K562 (cell line): ENCODE results near the gene SLC29A2. TPM values are rescaled to one million over a fixed set of nuclear protein-coding genes. Genes with fewer than 3 reads are reported as not detected.

Experiments
- ATAC-seq: fragments of 200-7000 bp; cut with Tn5 transposase; 3 replicates; pipeline ENCODE4 v1.9.1; 2020; ENCODE audit warnings: moderate library complexity
- BruUV-seq: library from RNA; stranded (reverse); fragments of 400-500 nt; replicated peaks from 2 replicates; lab custom pipeline; 2021; lab: Mats Ljungman, UMichigan
- CTCF ChIA-PET: fragments of 300-600 bp; formaldehyde crosslinking; extraction: SDS; loops from one replicate; lab custom pipeline; 2021; ENCODE audit warnings: low intra/inter-chr PET ratio; lab: Yijun Ruan, JAX
- POLR2A ChIA-PET: fragments of 300-600, 350-650 bp; sonication (Branson Sonifier 250); formaldehyde crosslinking; extraction: SDS; loops from one replicate; lab custom pipeline; 2021; ENCODE audit warnings: antibody characterized with exemption, inconsistent platforms; lab: Yijun Ruan, JAX
- DNase-seq, 4 experiments: peaks; one replicate each; pipeline versions ENCODE4 v3.0.0 to v3.0.0-alpha.2; 2011 to 2018; ENCODE audit warnings: low spot score in 3 of 4, mixed read lengths in 3 of 4; ENCODE audit errors: extremely low read depth in 1 of 4
- FAIRE-seq: peaks from 2 replicates; lab custom pipeline; 2011; peaks lifted over from hg19 to GRCh38; lab: Jason Lieb, UNC
- H2AFZ ChIP-seq: 2 replicates; pipeline ENCODE4 v1.6.0; 2011; ENCODE audit warnings: low read depth, low read length, control low read depth, inconsistent platforms
- H3K27ac ChIP-seq: fragments of 200-600 bp; 3 replicates; pipeline ENCODE4 v1.8.0; 2011; ENCODE audit warnings: low read depth, mild to moderate bottlenecking, control low read depth, inconsistent platforms, low read length, moderate library complexity, mixed read lengths; ENCODE audit errors: extremely low read depth
- H3K27me3 ChIP-seq, 2 experiments: fragments of 300-600 bp in 1 of 2; 2 replicates in 1 of 2; 3 replicates in 1 of 2; pipeline versions ENCODE4 v1.6.0 to v1.8.0; 2011; ENCODE audit warnings: inconsistent platforms in 2 of 2, low read length in 2 of 2, mild to moderate bottlenecking in 1 of 2, mixed read lengths in 1 of 2, moderate library complexity in 1 of 2; ENCODE audit not compliant: control insufficient read depth in 2 of 2, insufficient read depth in 2 of 2
- H3K36me3 ChIP-seq: fragments of 300-600 bp; 3 replicates; pipeline ENCODE4 v1.8.0; 2011; ENCODE audit warnings: mild to moderate bottlenecking, low read length, inconsistent platforms; ENCODE audit not compliant: control insufficient read depth, insufficient read depth
- H3K4me1 ChIP-seq, 2 experiments: fragments of 200-600 bp in 1 of 2; replicated peaks in 1 of 2; 2 replicates in 1 of 2; 3 replicates in 1 of 2; pipeline versions ENCODE4 v1.5.1 to v1.8.0; 2011; ENCODE audit warnings: inconsistent platforms in 2 of 2, low read length in 2 of 2, mild to moderate bottlenecking in 1 of 2, mixed read lengths in 1 of 2, moderate library complexity in 1 of 2; ENCODE audit not compliant: control insufficient read depth in 2 of 2, insufficient read depth in 2 of 2
- H3K4me2 ChIP-seq: 2 replicates; pipeline ENCODE4 v1.6.1; 2011; ENCODE audit warnings: low read length, control low read depth, inconsistent platforms, mixed read lengths; ENCODE audit not compliant: insufficient read depth
- H3K4me3 ChIP-seq: fragments of 200-600 bp; sonication (generic), shearing (Covaris generic); 2 replicates; pipeline ENCODE4 v1.5.1; 2016; ENCODE audit warnings: control low read depth, inconsistent platforms
- H3K79me2 ChIP-seq: fragments of 200-600 bp; 3 replicates; pipeline ENCODE4 v1.8.0; 2011; ENCODE audit warnings: low read length, inconsistent platforms; ENCODE audit not compliant: control insufficient read depth, insufficient read depth
- H3K9ac ChIP-seq, 2 experiments: 2 replicates each; pipeline versions ENCODE4 v1.6.0 to v1.6.1; 2011; ENCODE audit warnings: low read depth in 2 of 2, low read length in 2 of 2, control low read depth in 1 of 2, inconsistent platforms in 1 of 2, mild to moderate bottlenecking in 1 of 2, mixed read lengths in 1 of 2; ENCODE audit not compliant: insufficient read depth in 1 of 2
- H3K9me1 ChIP-seq: one replicate; pipeline ENCODE4 v1.6.0; 2011; ENCODE audit warnings: inconsistent platforms, mild to moderate bottlenecking, low read length, moderate library complexity; ENCODE audit not compliant: control insufficient read depth, insufficient read depth
- H3K9me3 ChIP-seq: replicated peaks from 2 replicates; pipeline ENCODE4 v1.5.1; 2011; ENCODE audit warnings: low read depth, low read length, inconsistent platforms; ENCODE audit not compliant: control insufficient read depth, insufficient read depth
- H4K20me1 ChIP-seq: replicated peaks from 2 replicates; pipeline ENCODE4 v1.6.1; 2011; ENCODE audit warnings: low read length, inconsistent platforms, mixed read lengths; ENCODE audit not compliant: control insufficient read depth, insufficient read depth
- ATF7 ChIP-seq: fragments of 450-650 bp; IDR thresholded peaks from 2 replicates; pipeline ENCODE4 v1.7.1; 2014; ENCODE audit warnings: mild to moderate bottlenecking, moderate library complexity
- BCLAF1 ChIP-seq, 2 experiments: fragments of 450-650 bp in 1 of 2; IDR thresholded peaks; 2 replicates each; pipeline ENCODE4 v1.6.1; 2011 to 2017; ENCODE audit warnings: low read depth in 2 of 2, antibody characterized with exemption in 1 of 2, borderline replicate concordance in 1 of 2, low read length in 1 of 2, mild to moderate bottlenecking in 1 of 2, mixed read lengths in 1 of 2; ENCODE audit not compliant: control insufficient read depth in 1 of 2
- CBX5 ChIP-seq: IDR thresholded peaks from 2 replicates; pipeline ENCODE4 v1.6.1; 2014; ENCODE audit warnings: low read depth, borderline replicate concordance
- CTCF ChIP-seq, 3 experiments: IDR thresholded peaks in 2 of 3; conservative IDR thresholded peaks in 1 of 3; 2 replicates each; pipeline ENCODE4 v1.5.1; 2011 to 2012; ENCODE audit warnings: low read length in 3 of 3, mild to moderate bottlenecking in 3 of 3, control low read depth in 2 of 3, improper control_type of control experiment in 1 of 3, inconsistent platforms in 1 of 3, low read depth in 1 of 3, mixed read lengths in 1 of 3, moderate library complexity in 1 of 3; ENCODE audit not compliant: insufficient read depth in 2 of 3
- EP300 ChIP-seq: IDR thresholded peaks from 2 replicates; pipeline ENCODE4 v1.6.1; 2012; ENCODE audit warnings: low read length, improper control_type of control experiment
- IRF2 ChIP-seq: sonication (generic); formaldehyde crosslinking; IDR thresholded peaks from 2 replicates; pipeline ENCODE4 v1.8.1; 2022; ENCODE audit warnings: mild to moderate bottlenecking, missing genetic modification reagents
- JUN ChIP-seq, 2 experiments: sonication (generic) in 1 of 2; formaldehyde crosslinking in 1 of 2; IDR thresholded peaks; 2 replicates each; pipeline versions ENCODE4 v1.6.1 to v1.8.0; 2012 to 2022; ENCODE audit warnings: borderline replicate concordance in 2 of 2, mild to moderate bottlenecking in 2 of 2, improper control_type of control experiment in 1 of 2, low read depth in 1 of 2, low read length in 1 of 2, missing genetic modification reagents in 1 of 2
- MBD2 ChIP-seq: sonication (generic); IDR thresholded peaks from 2 replicates; pipeline ENCODE4 v1.6.1; 2016; ENCODE audit warnings: low read depth, borderline replicate concordance
- RBM14 ChIP-seq: fragments of 200-400 bp; formaldehyde crosslinking; IDR thresholded peaks from 2 replicates; pipeline ENCODE4 v1.6.1; 2018; ENCODE audit warnings: low read depth, mild to moderate bottlenecking, low read length, moderate library complexity, borderline replicate concordance; ENCODE audit not compliant: insufficient read depth
- ZNF174 ChIP-seq: fragments of 250-450 bp; sonication (Bioruptor Pico); IDR thresholded peaks from 2 replicates; pipeline ENCODE4 v1.4.0; 2020; ENCODE audit warnings: mild to moderate bottlenecking
- WGBS: fragments of 100-300 bp; shearing (Covaris generic); methylation state at CpG from one replicate; pipeline ENCODE4 v1.1.6; 2016; ENCODE audit warnings: low coverage, mixed read lengths; ENCODE audit not compliant: insufficient coverage; ENCODE audit errors: missing lambda C conversion rate; 5-methylcytosine and 5-hydroxymethylcytosine counted together
- in situ Hi-C: fragments of 300-500 bp; cut with MboI; formaldehyde crosslinking; loops from 4 replicates; pipeline ENCODE4 v1.15.0; 2018; ENCODE audit warnings: inconsistent platforms, mixed read lengths
- intact Hi-C: fragments of 100-400 bp; cut with micrococcal nuclease; formaldehyde crosslinking; loops from 2 replicates; pipeline ENCODE4 v1.14.2; 2022
- polyA plus RNA-seq, 8 experiments: library from polyadenylated mRNA; depleted of rRNA in 4 of 8; stranded (reverse) in 5 of 8; unstranded in 3 of 8; fragments of >200 nt; fragmentation: Nextera tagmentation in 2 of 8; fragmentation: Illumina TruSeq in 1 of 8; extraction: Ambion mirVana in 2 of 8; extraction: Trizol in 1 of 8; gene quantifications; 2 replicates each; pipeline versions ENCODE4 v1.2.1 to v1.2.3, GENCODE V29; 2011 to 2014; ENCODE audit warnings: inconsistent platforms in 1 of 8, missing spikeins in 1 of 8
- total RNA-seq, 7 experiments: library from RNA; depleted of rRNA in 6 of 7; stranded (reverse); fragments of >200 nt in 6 of 7; fragmentation: Illumina TruSeq in 2 of 7; extraction: Trizol in 2 of 7; gene quantifications; 2 replicates each; pipeline versions ENCODE4 v1.2.1 to v1.2.3, GENCODE V29; 2011 to 2021; ENCODE audit warnings: low replicate concordance in 1 of 7
- TF ChIP-seq, protein P1 (sequence below): sonication (generic); formaldehyde crosslinking; IDR thresholded peaks from 2 replicates; pipeline ENCODE4 v1.8.0; 2022; ENCODE audit warnings: mild to moderate bottlenecking, missing genetic modification reagents

Gene SLC29A2
- total and polyA plus RNA-seq, 9 of the 15 experiments (the other 6 are each of a cell fraction or from before 2014, with no cell fraction given) = 2.4 to 48.6 (median 14.2) TPM

DNA sequence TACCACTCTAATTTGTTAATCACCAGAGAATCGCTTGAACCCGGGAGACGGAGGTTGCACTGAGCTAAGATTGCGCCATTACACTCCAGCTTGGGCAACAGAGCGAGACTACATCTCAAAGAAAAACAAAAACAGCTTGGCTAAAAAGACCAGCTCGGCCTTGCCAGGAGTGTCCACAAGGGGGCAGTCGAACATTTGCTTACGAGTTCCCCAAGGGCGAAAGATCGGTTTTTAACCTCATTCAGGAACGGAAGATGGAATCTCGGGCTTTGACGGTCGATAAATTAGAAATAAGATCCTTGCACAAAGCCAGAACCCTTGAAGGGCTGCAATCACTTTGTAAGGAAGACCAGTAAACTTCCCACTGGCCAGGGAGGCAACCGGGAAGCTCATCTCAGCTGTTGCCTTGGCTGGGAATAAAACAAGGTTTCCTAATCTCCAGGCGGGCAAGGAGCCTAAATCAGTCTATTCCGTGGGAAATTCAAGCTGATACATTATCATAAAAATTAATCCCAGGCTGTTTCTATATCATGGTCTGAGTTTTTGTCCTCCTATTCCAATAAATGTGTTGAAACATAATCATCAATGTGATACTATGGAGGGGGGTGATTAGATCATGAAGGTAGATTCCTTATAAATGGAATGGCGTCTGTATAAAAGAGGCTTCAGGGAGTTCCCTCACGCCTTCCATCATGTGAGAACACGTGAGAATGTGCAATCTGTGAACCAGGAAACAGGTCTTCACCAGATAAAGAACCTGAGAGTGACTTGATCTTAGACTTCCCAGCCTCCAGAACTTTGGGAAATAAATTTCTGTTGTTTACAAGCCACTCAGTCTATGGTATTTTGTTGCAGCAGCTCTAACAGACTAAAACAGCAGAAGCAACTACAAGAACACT is 14.9 kb upstream of the SLC29A2 start:
- Histone ChIP-seq H3K27ac (no peak overlapping the region), H4K20me1 (no peaks in the 10 kb centered on the region), H3K36me3 (no peaks in the 10 kb centered on the region), H3K9ac (peak overlapping the region; percentile 25 to 28; a peak in 2 of 4 replicates), H3K4me2 (peak overlapping the region; percentile 63), H2AFZ (peak overlapping the region; percentile 79), H3K9me1 (no peaks in the 10 kb centered on the region), H3K27me3 (peaks cover 0 to 7% of the 10 kb centered on the region in 2 experiments; a peak in 2 of 5 replicates), H3K4me3 (no peak overlapping the region; the same call in 1 of the 2 replicates), H3K9me3 (no peaks in the 10 kb centered on the region), H3K4me1 (peaks cover 0 to 5% of the 10 kb centered on the region in 2 experiments; a peak in 2 of 5 replicates), H3K79me2 (no peaks in the 10 kb centered on the region)
- BruUV-seq = no TSS peak
- FAIRE-seq = peak; percentile 91
- ATAC-seq = peak; percentile 87
- 3% methylated on average over 20 of the region's 20 CpGs for WGBS
- in situ Hi-C loops = no loop called here
- intact Hi-C loops = loop anchor here (1.0 kb wide), 1 partner anchor 44 kb away; no protein-coding TSS in a partner anchor
- ChIA-PET POLR2A (interaction anchor here (0.6 to 1.5 kb wide), 10 partner anchors 11 to 695 kb away, joined by 3 to 8 read pairs (median 4); partner anchors contain the start of genes SLC29A2 and YIF1A), CTCF (interaction anchor here (0.6 to 1.8 kb wide), 9 partner anchors 22 to 1136 kb away, joined by 3 to 7 read pairs (median 3); partner anchors contain the start of gene MRPL11)
- peak; percentile 55 to 90 (median 62) for DNase-seq
- TF ChIP-seq CTCF (IDR thresholded peaks at IDR 0.05 in 2 of 3, conservative IDR thresholded peaks at IDR 0.05 in 1 of 3; ENCODE audit: insufficient read depth in 2 of 3, low read depth in 1 of 3, low read length in 3 of 3) (peak; percentile 85 to 95 (median 94)), EP300 (no peak), RBM14 (no peak), MBD2 (no peak), IRF2 (CRISPR knock-in tag) (no peak), JUN (IDR thresholded peaks at IDR 0.05; ENCODE audit: borderline replicate concordance, low read depth, low read length) (no peak), JUN (CRISPR knock-in tag; IDR thresholded peaks at IDR 0.05; ENCODE audit: borderline replicate concordance) (no peak), ATF7 (0 out of 2 replicates have a peak, but pooled peaks have one; percentile 19), CBX5 (no peak), BCLAF1 (IDR thresholded peaks at IDR 0.05; ENCODE audit: borderline replicate concordance in 1 of 2, control insufficient read depth in 1 of 2, low read depth in 2 of 2, low read length in 1 of 2) (no peak), ZNF174 (no peak)
- TF ChIP-seq, protein P1, sequence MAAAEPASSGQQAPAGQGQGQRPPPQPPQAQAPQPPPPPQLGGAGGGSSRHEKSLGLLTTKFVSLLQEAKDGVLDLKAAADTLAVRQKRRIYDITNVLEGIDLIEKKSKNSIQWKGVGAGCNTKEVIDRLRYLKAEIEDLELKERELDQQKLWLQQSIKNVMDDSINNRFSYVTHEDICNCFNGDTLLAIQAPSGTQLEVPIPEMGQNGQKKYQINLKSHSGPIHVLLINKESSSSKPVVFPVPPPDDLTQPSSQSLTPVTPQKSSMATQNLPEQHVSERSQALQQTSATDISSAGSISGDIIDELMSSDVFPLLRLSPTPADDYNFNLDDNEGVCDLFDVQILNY (CRISPR knock-in tag) = no peak
